Measurements from ENCODE around the gene DCTN2.
"Not testable (repeated sequence)": the region's sequence is repeated elsewhere in the genome, so short reads cannot be mapped to it uniquely, and the experiment has no call there.

Gene DCTN2

DNA sequence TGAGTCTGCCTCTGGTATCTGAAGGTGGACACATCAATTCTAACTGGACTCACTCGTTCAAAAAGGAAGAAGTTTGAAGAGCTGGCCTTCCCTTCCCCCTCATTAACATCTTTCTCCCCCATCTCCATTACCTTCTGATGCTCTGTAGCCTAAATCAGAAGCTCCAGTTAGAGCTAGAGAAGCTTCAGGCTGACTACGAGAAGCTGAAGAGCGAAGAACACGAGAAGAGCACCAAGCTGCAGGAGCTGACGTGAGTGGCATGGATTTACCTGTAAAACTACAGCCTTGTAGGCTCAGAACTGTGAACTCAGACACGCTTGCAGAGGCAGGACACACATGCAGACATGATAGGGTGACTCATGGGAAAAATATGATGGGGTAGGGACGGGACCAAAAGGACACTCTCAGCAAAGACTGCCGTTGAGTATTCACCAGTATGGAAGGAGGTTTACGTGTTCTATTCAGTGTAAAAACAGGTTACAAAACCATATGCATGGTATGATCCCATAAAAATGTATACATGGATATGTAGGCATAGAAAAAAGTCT, 29.7 kb upstream of the DCTN2 start:
- no peak for DNase-seq (ENCODE audit: low read depth)

DNA sequence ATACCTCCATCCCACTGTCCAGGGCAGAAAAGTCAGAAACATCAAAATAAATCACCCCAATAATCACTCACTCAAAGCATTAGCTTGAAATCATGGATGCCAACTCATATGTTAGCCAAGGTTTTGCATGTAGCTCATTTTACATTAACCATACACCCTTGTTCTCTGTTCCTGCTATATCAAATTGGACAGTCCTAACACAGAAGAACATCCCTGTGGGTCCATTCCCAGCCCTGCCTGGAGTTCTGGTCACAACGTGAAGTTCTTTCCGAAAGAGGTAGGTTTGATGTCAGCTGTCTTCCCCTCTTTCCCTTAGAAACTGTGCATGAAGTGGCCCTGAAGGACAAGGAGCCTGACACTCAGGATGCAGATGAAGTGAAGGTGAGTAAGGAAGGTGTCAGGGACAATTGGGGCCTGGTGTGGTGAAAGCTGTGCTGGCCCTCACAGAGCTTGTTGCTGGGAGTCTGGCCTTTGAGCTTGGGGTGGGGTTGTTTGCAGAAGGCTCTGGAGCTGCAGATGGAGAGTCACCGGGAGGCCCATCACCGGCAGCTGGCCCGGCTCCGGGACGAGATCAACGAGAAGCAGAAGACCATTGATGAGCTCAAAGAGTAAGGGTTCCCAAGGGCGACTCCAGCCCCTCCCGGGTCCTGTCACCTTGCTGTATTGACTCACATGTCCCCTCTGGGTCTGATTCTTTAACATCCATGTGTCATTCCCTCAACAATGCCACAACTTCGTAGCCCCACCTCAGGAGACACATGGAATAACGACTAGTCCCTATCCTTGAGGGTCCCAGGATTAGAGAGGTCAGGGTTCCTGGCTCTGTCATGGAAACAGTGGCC, 29.0 kb upstream of the DCTN2 start:
- DNase-seq (ENCODE audit: low read depth): no peak

DNA sequence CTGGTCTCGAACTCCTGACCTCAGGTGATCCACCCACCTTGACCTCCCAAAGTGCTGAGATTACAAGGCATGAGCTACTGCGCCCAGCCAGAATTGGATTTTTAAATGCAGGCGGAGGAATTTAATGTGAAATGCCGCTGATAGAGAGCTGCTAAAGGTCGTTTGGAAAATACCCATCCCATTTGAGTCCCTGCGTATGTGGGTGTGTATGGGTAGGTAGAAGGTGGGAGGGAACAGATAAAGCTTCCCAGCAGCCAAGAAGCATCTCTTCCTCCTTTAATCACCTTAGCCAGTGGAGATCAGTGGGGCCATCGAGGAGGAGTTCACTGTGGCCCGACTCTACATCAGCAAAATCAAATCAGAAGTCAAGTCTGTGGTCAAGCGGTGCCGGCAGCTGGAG, 27.8 kb upstream of the DCTN2 start:
- DNase-seq (ENCODE audit: low read depth): no peak

DNA sequence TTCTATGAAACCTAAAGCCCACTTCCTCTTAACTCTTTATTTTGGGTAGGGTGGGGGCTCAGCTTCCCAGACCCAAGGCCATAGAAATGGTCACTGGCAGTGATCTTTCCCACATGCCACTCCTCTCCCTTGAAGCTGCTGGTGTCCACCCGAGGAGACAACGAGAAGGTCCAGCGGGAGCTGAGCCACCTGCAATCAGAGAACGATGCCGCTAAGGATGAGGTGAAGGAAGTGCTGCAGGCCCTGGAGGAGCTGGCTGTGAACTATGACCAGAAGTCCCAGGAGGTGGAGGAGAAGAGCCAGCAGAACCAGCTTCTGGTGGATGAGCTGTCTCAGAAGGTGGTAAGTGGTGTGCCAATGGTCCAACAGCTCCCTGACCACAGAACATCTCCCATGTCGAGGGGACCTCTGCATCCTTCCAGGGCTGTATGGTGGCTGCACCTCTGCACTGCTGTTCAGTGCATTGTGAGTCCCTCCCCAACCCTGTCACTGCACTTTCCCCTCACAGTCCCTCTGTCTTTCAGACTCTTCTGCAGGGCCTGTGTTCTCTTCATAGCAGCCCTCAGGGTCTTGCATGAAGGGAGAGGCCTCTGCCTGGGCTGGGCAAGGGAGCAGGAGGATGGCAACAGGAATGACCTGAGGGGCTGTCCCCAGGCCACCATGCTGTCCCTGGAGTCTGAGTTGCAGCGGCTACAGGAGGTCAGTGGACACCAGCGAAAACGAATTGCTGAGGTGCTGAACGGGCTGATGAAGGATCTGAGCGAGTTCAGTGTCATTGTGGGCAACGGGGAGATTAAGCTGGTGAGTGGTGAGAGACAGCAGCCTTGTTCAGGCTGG, 25.2 kb upstream of the DCTN2 start:
- DNase-seq (ENCODE audit: low read depth): no peak

DNA sequence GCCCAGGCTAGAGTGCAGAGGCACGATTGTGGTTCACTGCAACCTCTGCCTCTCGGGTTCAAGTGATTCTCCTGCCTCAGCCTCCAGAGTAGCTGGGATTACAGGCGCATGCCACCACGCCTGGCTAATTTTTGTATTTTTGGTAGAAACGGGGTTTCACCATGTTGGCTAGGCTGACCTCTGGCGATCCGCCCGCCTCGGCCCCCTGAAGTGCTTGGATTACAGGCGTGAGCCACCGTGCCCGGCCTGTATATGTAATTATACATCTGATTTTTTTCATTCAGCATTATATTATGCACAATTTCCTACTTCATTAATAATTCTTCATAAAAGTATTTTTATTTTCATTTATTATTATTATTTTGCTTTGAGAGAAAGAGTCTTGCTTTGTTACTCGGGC, 23.4 kb upstream of the DCTN2 start:
- DNase-seq (ENCODE audit: low read depth): not testable (repeated sequence)

DNA sequence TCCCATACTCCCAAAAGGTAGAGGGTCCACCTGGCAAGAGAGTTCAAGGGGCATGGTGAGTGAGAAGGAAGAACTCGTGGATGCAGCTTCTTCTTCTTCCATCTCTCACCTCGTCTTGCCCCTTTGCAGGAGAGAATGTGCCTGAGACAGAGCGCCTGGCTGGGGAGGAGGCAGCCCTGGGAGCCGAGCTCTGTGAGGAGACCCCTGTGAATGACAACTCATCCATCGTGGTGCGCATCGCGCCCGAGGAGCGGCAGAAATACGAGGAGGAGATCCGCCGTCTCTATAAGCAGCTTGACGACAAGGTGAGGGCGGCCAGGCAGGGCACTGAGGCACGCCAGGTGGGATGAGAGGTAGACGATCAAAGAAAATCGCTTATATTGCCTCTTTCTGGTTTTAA, 22.9 kb upstream of the DCTN2 start:
- DNase-seq (ENCODE audit: low read depth): no peak

DNA sequence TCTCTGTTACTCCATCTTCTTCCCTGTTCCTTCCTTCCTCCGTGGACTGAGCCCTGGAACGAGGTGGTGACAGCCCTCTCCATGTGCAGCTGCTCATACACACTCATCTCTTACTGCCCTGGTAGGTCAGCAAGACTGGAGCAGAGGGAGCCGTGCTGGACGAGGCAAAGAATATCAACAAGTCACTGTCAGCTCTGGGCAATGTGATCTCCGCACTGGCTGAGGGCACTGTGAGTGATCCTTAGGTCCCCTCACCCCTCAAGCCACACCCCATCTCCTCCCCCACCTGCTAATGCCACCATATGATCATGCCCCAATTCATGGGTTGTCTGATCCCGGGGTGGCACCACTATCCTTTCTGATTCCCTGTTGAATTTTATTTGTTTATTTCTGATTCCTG, 21.8 kb upstream of the DCTN2 start:
- no peak for DNase-seq (ENCODE audit: low read depth)

DNA sequence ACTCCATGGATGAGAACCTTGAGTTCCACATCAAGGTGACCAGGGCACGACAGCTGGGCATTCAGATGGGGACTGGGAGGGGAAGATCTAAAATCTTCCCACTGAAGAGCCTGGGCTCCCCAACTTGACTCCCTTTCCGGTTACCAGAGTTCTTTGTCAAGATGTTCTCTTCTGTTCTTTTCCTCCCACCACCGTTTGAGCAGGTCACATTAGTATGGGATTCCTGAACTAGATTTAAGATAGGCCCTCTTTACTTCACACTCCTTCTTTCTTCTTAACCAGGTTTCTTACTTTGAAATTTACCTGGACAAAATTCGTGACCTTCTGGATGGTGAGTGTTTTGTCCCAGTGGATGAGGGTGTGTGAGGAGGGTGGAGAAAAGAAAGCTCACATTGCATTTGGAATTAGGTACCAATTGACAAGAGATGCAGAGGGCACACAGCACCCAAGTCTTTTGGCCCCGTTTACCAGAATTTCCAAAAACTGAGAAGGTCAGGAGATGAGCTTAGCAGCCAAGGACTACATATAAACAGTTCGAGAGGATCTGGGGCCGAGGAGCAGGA, 17.3 kb upstream of the DCTN2 start:
- no peak for DNase-seq (ENCODE audit: low read depth)

DNA sequence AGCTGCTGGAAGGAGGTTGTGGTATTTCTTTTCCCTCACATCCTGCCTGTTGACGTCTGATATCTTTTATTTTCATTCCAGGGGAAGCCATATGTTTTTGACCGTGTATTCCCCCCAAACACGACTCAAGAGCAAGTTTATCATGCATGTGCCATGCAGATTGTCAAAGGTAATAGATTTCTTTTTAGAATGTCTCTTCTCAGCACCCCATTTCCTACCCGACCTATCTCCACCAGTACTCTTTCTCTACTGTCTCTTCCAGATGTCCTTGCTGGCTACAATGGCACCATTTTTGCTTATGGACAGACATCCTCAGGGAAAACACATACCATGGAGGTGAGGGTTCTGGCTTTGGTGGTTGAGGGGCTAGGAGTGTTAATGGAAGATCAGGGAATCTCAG, 16.4 kb upstream of the DCTN2 start:
- no peak for DNase-seq (ENCODE audit: low read depth)

DNA sequence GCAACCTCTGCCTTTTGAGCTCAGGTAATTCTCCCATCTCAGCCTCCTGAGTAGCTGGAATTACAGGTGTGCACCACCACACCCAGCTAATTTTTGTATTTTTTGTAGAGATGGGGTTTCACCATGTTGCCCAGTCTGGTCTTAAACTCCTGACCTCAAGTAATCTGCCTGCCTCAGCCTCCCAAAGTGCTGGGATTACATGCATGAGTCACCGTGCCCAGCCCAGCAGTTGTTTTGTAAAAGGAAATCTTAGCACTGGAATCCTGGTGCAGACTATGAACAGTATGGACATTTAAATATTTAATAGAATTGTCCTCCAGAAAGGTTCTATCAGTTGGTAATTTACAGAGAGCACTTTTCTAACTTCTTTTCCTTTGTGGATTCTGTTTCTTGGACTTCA, 14.1 kb upstream of the DCTN2 start:
- DNase-seq (ENCODE audit: low read depth): not testable (repeated sequence)

DNA sequence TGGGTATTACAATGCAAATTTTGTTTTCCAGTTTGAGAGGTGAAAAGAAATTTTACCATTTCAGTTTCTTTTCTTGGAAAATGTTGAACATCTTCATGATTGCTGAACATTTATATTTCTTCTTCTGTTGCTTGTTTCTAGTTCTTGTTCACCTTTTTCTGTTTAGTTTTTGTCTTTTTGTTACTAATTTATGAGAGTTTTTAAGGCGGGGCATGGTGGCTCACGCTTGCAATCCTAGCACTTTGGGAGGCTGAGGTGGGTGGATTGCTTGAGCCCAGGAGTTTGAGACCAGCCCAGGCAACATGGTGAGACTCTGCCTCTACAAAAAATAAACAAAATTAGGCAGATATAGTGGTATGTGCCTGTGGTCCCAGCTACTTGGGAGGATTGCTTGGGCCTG, 13.5 kb upstream of the DCTN2 start:
- DNase-seq (ENCODE audit: low read depth): no peak

DNA sequence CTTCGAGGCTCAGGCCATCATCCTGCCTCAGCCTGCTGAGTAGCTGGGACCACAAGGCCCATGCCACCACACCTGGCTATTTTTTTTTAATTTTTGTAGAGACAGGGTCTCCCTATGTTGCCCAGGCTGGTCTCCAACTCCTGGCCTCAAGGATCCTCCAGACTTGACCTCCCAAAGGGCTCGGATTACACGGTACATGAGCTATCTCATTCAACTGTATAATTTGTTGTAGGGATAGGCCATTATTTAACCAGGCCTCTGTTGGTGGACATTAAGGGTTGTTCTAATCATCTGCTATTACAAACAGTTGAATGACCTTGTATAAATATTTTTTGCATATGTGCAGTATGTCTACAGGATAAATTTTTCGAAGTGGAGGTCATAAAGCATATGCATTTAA, 11.9 kb upstream of the DCTN2 start:
- DNase-seq (ENCODE audit: low read depth): no peak

DNA sequence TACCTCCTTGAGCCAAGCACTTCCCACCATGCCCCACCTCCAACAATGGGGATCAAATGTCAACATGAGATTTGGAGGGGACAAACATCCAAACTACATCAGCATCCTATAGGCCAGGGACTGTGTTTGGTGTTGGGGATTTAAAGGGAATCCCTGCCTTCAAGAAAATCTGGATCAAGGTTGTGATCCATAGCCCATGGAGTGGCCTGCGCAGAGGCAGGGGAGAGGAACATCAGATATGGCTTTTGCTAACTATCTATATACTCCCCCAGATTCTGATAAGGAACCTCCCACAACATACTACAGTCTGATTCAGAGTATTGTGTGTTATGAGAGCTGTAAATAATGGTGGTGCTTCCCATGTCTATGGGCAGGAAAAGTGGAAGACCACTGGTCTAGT, 7.9 kb upstream of the DCTN2 start:
- no peak for DNase-seq (ENCODE audit: low read depth)

DNA sequence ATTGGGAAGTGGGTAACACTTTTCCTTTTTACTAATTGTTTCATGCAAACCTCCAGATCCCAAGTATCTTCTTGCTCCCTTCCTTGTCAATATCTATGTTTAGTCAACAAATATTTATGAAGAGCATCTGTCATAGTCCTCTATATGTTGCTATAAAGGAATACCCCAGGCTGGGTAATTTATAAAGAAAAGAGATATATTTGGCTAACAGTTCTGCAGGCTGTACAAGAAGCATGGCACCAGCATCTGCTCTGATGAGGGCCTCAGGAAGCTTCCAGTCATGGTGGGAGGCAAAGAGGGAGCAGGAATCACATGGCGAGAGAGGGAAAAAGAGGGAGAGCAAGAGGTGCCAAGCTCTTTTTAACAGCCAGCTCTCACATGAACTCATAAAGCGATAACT, 7.5 kb upstream of the DCTN2 start:
- no peak for DNase-seq (ENCODE audit: low read depth)

DNA sequence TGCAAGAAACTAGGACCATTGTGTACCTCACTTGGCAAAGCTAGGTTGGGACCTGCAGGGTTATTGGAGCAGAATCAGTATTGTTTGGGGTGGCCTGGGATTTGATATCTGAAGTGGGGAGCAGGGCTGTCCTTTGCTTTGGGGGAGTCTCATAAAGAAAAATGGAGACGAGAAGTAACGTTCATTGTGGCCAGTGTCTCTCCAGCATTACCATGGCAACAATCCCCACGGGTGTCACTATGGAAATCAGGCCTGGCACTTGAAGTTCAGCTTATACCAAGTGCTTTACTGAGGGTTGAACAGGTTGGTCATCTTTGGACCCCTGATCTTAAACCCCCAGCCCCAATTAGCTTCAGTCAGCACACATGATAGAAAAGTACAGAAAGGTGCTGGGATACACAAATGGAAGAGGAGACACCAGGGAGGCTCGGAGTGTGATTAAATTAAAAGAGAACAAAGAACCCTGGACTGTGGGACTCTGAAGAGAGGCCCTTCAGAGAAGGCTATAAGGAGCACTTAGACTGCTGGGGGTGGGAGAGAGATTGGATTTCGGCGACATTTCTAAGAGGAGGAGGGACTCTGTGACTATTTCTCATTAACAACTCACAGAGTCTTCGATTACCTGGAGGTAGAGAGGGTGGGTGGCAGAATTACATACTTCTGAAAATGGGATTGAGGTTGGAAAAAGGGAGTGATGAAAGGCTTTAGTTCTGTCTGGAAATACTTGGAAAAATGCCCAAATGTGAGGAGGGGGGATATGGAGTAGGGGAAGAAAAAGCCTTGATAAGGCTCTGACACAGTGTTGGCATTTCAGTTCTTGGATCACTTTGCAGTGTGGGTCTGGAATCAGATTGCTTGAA, 6.6 kb upstream of the DCTN2 start:
- DNase-seq (ENCODE audit: low read depth): no peak

DNA sequence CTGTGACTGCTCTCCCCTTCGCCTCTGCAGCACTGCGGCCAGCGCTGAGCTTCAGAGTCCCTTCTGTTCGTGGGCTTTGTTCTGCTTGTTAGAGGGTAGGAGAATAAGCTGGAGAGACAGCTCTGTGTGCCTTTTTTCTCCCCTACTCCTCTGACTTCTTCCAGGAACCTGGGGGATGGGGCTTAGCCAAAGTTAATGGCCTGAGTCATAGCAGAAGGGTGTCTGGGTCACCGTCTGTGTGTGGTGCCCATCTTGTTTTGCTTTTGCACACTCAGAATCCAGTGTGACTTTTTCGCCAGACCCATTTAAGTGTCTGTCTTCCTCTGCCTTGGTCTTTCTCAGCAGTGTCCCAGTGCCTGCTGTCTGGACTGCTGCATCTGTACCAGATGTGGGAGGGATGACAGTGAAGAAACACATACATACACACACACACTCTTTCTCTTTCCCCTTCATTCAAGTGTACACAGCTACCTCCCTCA, 5.9 kb upstream of the DCTN2 start:
- DNase-seq (ENCODE audit: low read depth): no peak

DNA sequence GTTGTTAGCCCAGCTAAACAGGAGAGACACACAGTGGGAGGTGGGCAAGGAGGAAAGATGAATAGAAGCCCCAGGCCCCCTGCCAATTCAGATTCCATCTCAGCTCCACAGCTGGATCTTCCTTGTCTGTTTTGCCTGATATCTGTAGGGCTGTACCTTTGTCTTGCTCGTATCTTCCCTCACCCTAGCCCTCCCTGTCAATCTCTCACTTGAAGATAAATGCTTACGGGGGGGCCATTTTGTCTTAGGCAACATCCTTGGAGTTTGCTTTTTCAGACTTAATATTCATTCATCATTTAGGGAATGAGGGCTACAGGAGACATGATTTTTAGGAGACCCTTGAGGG, 5.3 kb upstream of the DCTN2 start:
- no peak for DNase-seq (ENCODE audit: low read depth)

DNA sequence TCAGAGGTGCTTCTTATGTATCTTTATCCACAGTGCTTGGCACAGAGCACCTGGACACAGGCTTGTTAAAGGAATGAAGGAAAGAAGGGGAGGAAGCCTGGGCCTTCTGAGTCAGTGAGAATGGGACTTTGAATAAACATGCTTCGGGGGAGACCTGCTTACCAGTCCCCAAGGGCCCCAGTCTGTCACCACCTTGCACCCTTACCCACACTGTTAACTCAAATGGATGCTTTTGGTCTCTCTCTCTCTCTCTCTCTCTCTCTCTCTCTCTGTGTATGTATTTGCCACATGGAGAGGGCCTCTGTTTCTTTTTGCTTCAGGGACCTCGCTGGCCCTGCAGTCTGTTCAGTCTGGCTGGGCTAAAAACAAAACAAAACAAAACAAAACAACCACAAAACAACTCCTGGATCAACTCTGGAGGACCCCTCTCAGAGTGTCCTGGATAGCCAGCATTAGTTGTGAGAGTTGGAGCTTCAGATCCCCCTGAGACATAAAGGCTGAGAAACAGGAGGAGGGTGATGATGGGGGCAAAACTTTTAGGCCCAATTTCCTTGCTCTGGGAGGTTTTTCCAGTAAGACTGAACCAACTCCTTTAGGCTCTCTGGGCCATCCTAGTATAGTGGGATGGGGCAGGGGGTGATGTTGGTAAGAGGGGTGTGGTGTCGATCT, 4.8 kb upstream of the DCTN2 start:
- DNase-seq (ENCODE audit: low read depth): no peak

DNA sequence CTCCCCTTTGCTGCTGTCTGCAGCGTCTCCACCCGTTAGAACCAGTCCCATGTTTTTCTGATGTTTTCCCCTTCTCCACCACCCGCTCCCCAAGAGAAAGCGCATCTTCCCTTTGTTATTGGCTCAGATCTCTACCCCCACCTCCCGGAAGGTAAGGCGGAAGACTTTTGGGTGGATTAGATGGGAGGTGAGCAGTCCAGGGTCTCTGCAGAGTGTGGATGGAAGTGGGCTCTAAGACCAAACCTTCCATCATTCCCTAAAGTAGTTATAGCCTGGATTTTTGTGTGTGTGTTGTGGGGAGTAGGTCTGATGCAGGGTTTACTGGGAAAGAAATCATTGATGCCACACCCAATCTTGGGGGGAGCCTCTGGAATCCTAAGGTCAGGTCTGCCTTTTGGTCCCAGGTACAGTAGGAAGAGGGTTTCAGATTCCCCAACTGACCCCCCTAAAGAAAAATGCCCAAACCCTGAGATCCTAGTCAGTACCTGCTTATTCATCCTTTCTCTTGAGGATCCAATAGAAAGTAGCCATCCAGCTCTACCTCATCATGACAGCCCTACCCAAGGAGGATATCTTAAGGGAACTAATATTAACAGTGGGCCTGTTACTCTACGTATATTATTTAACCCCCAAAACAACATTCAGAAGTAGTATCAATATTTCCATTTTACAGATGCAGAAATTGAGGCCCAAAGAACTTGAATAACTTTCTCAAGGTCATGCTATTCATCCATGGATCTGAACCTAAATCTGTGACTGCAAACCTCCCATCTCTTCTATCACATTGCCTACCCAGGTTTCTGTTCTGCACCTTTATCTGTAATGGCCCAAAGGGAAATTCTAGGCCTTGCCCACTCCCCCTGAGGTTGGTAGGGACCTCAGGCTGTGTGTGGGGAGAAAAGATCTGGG, 3.9 kb upstream of the DCTN2 start:
- DNase-seq (ENCODE audit: low read depth): no peak

All from fibroblast of the conjunctiva (primary cell).